HG02759 (cell line): ENCODE results near the gene HERC2.

Experiments
- ATAC-seq: cut with Tn5 transposase; IDR thresholded peaks from one replicate; pipeline ENCODE4 v1.9.1; 2021; ENCODE audit warnings: mild to moderate bottlenecking, moderate library complexity; ENCODE audit not compliant: unreplicated experiment

HERC2 gene

DNA sequence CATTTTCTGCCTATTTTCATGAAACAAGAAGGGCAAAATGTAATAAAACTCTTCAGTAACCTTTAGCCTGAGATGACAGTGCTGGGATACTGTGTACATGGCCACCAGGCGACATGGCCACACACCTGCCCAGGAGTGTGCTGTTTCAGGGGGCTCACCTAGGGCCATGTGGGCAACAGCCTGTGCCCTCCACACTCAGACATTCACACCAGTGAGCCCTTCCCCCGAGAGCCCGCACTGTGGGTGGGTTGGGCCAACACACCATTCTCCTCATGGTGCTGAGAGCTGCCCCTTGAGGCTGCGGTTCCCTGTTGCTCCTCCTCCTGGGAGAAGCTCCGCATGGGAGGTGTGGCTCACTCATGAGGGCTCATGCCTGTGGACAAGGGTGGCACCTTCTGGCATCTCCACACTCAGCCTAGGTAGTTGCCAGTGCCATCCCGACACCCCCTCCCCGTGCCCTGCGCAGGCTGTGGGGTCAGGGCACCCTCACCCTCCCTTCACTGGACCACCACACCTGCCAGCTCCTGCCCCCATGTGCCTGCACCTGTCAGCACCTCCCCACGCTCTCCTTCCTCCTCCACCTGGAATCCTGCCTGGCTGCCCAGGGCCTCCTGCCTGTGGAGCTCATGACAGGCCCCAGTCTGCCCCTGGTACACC, 242.5 kb downstream of the HERC2 start:
- ATAC-seq, result no peak

GRCh38 chr15:28078191-28078719, 243.7 kb downstream of the HERC2 start:
- ATAC-seq, result no peak

DNA sequence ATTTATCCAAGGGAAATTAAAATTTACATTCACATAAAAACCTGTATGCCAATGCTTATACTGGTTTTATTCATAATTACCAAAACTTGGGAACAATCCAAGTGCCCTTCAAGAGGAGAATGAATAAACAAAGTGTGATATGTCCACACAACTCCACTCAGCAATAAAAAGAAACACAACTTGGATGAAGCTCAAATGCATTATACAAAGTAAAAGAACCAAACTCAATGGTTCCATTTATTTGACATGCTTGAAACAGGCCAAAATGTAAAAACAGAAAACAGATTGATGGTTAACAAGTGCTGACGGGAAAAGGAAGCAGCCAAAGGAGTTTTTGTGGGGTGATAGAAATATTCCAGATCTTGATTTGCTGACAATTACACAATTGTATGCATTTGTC, 246.4 kb downstream of the HERC2 start:
- no peak for ATAC-seq

- no peak for ATAC-seq
Observed at GRCh38 chr15:28068930-28069329, 253.0 kb downstream of the HERC2 start.

DNA sequence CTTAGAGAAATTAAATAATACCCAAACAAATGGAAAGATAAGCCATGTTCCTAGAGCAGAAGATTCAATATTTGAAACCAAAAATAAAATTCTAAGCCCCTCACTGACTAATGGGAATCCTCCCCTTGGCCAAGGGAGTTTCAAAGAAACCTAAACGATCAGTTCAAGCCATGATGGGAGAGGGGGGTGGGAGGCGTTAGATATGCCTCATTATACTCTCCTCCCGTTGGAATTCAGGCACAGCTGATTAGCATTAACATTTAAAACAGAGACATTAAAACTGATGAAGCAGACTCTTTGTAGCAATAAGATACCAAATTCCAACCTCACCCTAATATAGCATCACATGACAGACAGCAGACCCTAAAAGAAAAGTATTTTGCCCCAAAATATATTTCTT, 255.7 kb downstream of the HERC2 start:
- no peak for ATAC-seq
